ENCODE results near the gene CLMN. TPM values are rescaled to one million over a fixed set of nuclear protein-coding genes. Genes with fewer than 3 reads are reported as not detected.

CLMN gene
- total RNA-seq, 1 donor from 2014 or later = 6.3 TPM

GRCh38 chr14:95228240-95228639 is 91.5 kb downstream of the CLMN start:
- Histone ChIP-seq H3K79me2 (ENCODE audit: low read depth) (no peaks in the 10 kb centered on the region), H3K4me1 (no peaks in the 10 kb centered on the region), H2AFZ (replicated peaks) (no peak overlapping the region), H3K27ac (no peak overlapping the region), H3K9ac (no peak overlapping the region), H3K9me3 (ENCODE audit: low read depth) (no peaks in the 10 kb centered on the region), H3K4me3 (no peak overlapping the region), H3K36me3 (no peaks in the 10 kb centered on the region), H3K27me3 (no peaks in the 10 kb centered on the region), H4K20me1 (ENCODE audit: low read depth) (no peaks in the 10 kb centered on the region), H3F3A (ENCODE audit: low read depth) (no peaks in the 10 kb centered on the region), H3K4me2 (no peak overlapping the region)
- Mint-ChIP-seq H3K9me3 (no peaks in the 10 kb centered on the region), H3K27ac (no peak overlapping the region), H3K4me3 (no peak overlapping the region), H3K36me3 (no peaks in the 10 kb centered on the region), H3K27me3 (ENCODE audit: insufficient read depth, low read depth) (peaks cover 8% of the 10 kb centered on the region), H3K4me1 (peaks cover 8% of the 10 kb centered on the region)
- no peak for DNase-seq (ENCODE audit: low spot score)
- TF ChIP-seq EZH2 (IDR thresholded peaks at IDR 0.05) (no peak), EZH2phosphoT487 (IDR thresholded peaks at IDR 0.05) (no peak), CTCF (IDR thresholded peaks at IDR 0.05) (no peak)

- H3K27me3 ChIP-seq = no peaks in the 10 kb centered on the region
- DNase-seq (ENCODE audit: low spot score) = no peak
- Mint-ChIP-seq H3K36me3 (peaks cover 3% of the 10 kb centered on the region), H3K9me3 (no peaks in the 10 kb centered on the region), H3K27ac (no peak overlapping the region), H3K27me3 (ENCODE audit: insufficient read depth, low read depth) (peaks cover 9% of the 10 kb centered on the region), H3K4me3 (no peak overlapping the region), H3K4me1 (peaks cover 8% of the 10 kb centered on the region)
- H3K79me2 ChIP-seq (ENCODE audit: low read depth) = no peaks in the 10 kb centered on the region
- H3K4me2 ChIP-seq = no peak overlapping the region
- H3K4me3 ChIP-seq = no peak overlapping the region
- H3K9ac ChIP-seq = no peak overlapping the region
- H3K4me1 ChIP-seq = peaks cover under 1% of the 10 kb centered on the region
- no peaks in the 10 kb centered on the region for H3K9me3 ChIP-seq (ENCODE audit: low read depth)
- no peaks in the 10 kb centered on the region for H4K20me1 ChIP-seq (ENCODE audit: low read depth)
- no peak overlapping the region for H2AFZ ChIP-seq (replicated peaks)
- no peaks in the 10 kb centered on the region for H3F3A ChIP-seq (ENCODE audit: low read depth)
- no peaks in the 10 kb centered on the region for H3K36me3 ChIP-seq
- TF ChIP-seq EZH2phosphoT487 (IDR thresholded peaks at IDR 0.05) (no peak), EZH2 (IDR thresholded peaks at IDR 0.05) (no peak), CTCF (IDR thresholded peaks at IDR 0.05) (no peak)
- no peak overlapping the region for H3K27ac ChIP-seq
These were observed 92.3 kb downstream of the CLMN start for GRCh38 chr14:95227279-95227860.

GRCh38 chr14:95226801-95227200 is 92.9 kb downstream of the CLMN start:
- no peak for DNase-seq (ENCODE audit: low spot score)
- Mint-ChIP-seq H3K4me1 (peaks cover 13% of the 10 kb centered on the region), H3K27me3 (ENCODE audit: insufficient read depth, low read depth) (peaks cover 11% of the 10 kb centered on the region), H3K4me3 (no peak overlapping the region), H3K9me3 (no peaks in the 10 kb centered on the region), H3K36me3 (peaks cover 3% of the 10 kb centered on the region), H3K27ac (no peak overlapping the region)
- Histone ChIP-seq H3K27me3 (no peaks in the 10 kb centered on the region), H2AFZ (replicated peaks) (no peak overlapping the region), H3K9me3 (ENCODE audit: low read depth) (no peaks in the 10 kb centered on the region), H3K36me3 (no peaks in the 10 kb centered on the region), H3K79me2 (ENCODE audit: low read depth) (no peaks in the 10 kb centered on the region), H3K4me2 (no peak overlapping the region), H4K20me1 (ENCODE audit: low read depth) (no peaks in the 10 kb centered on the region), H3F3A (ENCODE audit: low read depth) (no peaks in the 10 kb centered on the region), H3K9ac (no peak overlapping the region), H3K27ac (no peak overlapping the region), H3K4me1 (peaks cover 6% of the 10 kb centered on the region), H3K4me3 (no peak overlapping the region)
- TF ChIP-seq EZH2 (IDR thresholded peaks at IDR 0.05) (no peak), CTCF (IDR thresholded peaks at IDR 0.05) (no peak), EZH2phosphoT487 (IDR thresholded peaks at IDR 0.05) (no peak)

Measured in neural progenitor cell (in vitro differentiated cells).